ENCODE results near the gene MICALL2.

The MICALL2 gene

DNA sequence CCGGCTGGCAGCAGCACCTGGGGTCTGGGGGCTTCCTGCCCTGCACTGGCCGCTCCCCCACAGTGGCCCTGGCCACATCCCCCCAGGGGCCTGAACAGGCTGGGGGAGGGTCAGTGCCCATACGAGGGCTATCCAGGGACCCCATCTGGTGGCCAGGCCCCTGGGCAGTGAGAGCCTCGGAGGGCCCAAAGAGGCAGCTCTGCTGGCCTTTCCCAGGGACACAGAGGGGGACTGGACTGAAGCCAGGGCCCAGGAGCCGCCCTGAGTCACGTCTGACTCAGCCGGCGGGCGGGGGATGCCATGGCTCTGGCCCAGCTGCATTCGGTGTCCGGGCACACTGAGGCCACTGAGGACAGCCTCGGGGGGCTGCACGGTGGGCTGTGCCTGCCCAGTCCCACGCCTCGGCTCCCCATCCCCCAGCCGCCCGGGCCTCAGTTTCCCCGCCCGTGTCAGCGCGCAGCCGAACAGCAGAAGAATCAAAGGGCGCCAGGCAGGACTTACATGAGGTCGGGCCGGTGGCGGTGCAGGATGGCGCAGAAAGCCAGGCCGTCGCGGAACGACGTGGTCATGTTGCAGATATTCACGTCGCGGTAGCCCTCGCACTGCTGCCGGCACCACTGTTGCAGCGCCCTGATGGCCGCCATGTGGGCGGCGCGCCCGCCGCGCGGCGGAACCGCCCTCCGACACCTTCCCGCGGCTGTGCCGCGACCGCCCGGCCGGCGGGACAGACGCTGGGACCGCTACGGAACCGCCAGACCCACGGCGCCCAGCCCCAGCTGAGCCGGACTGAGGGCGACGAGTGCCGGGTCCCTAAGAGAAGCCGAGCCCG is at the start of gene MICALL2:
Gene MICALL2 (minus strand): TSS at position 788 of the 829 bp plus-strand sequence. CDS start 144 bp downstream, at position 644.
- H3K27me3 ChIP-seq (ENCODE audit: insufficient read depth, low read depth) = peaks cover 41% of the 10 kb centered on the region; the same call in 1 of the 2 replicates
- peaks cover 14% of the 10 kb centered on the region for H3K4me1 ChIP-seq (ENCODE audit: low read depth, poor library complexity, severe bottlenecking)
- no peak within 1 kb of the TSS for H3K4me3 ChIP-seq (IDR thresholded peaks at IDR 0.05; ENCODE audit: insufficient read depth, low read depth, low read length)
- TF ChIP-seq, protein P1, sequence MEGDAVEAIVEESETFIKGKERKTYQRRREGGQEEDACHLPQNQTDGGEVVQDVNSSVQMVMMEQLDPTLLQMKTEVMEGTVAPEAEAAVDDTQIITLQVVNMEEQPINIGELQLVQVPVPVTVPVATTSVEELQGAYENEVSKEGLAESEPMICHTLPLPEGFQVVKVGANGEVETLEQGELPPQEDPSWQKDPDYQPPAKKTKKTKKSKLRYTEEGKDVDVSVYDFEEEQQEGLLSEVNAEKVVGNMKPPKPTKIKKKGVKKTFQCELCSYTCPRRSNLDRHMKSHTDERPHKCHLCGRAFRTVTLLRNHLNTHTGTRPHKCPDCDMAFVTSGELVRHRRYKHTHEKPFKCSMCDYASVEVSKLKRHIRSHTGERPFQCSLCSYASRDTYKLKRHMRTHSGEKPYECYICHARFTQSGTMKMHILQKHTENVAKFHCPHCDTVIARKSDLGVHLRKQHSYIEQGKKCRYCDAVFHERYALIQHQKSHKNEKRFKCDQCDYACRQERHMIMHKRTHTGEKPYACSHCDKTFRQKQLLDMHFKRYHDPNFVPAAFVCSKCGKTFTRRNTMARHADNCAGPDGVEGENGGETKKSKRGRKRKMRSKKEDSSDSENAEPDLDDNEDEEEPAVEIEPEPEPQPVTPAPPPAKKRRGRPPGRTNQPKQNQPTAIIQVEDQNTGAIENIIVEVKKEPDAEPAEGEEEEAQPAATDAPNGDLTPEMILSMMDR (conservative IDR thresholded peaks at IDR 0.05; ENCODE audit: low read depth, low read length) = no peak
- H3K27ac ChIP-seq = no peak within 1 kb of the TSS
- no peaks in the 10 kb centered on the region for H3K79me2 ChIP-seq (ENCODE audit: insufficient read depth, low read depth)
- H2AFZ ChIP-seq (ENCODE audit: low read depth) = peak within 1 kb of the TSS; percentile 90
- H4K20me1 ChIP-seq (ENCODE audit: insufficient read depth) = no peaks in the 10 kb centered on the region
- peak within 1 kb of the TSS; percentile 92 for H3K4me2 ChIP-seq
- H3K9ac ChIP-seq = peak within 1 kb of the TSS; percentile 13; the same call in 1 of the 2 replicates
- no peaks in the 10 kb centered on the region for H3K36me3 ChIP-seq (ENCODE audit: insufficient read depth)

DNA sequence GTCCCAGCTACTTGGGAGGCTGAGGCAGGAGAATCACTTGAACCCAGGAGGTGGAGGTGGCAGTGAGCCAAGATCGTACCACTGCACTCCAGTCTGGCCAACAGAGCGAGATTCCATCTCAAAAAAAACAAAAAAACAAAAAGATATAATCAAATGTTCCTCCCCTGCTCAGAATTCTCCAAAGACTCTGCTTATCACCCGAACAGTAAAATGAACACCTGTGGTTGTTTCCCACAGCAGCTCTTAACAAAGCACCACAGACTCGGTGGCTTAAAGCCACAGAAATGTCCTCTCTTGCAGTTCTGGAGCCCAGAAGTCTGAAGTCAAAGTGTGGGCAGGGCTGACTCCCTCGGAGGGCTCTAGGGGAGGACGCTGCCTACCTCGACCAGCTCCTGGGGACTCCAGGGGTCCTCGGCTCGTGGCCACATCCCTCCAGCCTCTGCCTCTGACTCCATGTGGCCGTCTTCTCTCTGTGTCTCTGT is 49.0 kb upstream of the MICALL2 start:
- Histone ChIP-seq H3K36me3 (ENCODE audit: insufficient read depth) (no peaks in the 10 kb centered on the region), H3K27me3 (ENCODE audit: insufficient read depth, low read depth) (no peaks in the 10 kb centered on the region), H3K4me3 (IDR thresholded peaks at IDR 0.05; ENCODE audit: insufficient read depth, low read depth, low read length) (no peak overlapping the region), H3K9ac (no peak overlapping the region), H2AFZ (ENCODE audit: low read depth) (no peak overlapping the region), H3K4me2 (peak overlapping the region; percentile 31), H3K79me2 (ENCODE audit: insufficient read depth, low read depth) (peaks cover 7% of the 10 kb centered on the region), H3K4me1 (ENCODE audit: low read depth, poor library complexity, severe bottlenecking) (peaks cover 12% of the 10 kb centered on the region), H4K20me1 (ENCODE audit: insufficient read depth) (no peaks in the 10 kb centered on the region), H3K27ac (peak overlapping the region; percentile 27; the same call in 1 of the 2 replicates)
- TF ChIP-seq, protein P1 (conservative IDR thresholded peaks at IDR 0.05; ENCODE audit: low read depth, low read length) = no peak

DNA sequence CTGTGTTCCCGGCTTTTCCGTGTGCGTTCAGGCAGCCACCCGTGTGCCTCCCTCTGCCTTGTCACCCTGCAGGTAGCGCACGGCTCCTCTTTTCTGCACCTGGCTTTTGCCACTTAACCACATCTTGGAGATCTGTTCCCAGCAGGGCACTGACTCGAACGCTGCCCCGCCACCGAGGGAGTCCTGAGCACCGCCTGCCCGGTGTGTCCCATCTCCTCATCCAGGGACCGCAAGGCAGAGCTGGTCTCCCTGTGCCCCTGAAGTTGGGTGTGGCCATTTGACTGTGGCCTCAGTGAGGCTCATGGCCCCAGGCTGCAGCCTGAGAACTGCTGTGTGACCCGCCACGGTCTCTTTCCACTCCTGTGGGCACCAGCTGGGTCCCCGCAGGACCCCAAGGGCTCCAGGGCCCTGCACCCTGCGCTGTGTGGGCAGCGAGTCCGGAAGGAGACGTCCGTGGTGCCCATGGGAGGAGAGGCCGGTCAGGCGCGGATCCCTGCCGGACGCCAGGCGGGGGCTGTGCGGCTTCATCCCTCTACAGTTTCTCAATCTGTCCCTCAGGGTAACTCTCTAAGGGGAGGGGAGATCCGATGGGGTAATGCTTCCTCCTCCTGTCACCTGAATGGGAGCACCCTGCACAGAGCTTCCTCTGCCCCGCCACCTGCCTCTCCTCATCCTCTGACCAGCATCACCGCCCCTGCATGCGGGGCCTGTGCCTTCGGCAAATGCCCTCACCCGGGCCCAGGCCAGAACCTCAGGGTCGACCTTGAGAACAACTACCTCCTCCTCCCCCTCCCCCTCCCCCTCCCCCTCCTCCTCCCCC is 46.7 kb upstream of the MICALL2 start:
- H3K27me3 ChIP-seq (ENCODE audit: insufficient read depth, low read depth) = no peaks in the 10 kb centered on the region
- TF ChIP-seq, protein P1 (conservative IDR thresholded peaks at IDR 0.05; ENCODE audit: low read depth, low read length) = no peak
- H3K27ac ChIP-seq = no peak overlapping the region
- H3K9ac ChIP-seq = no peak overlapping the region
- H4K20me1 ChIP-seq (ENCODE audit: insufficient read depth) = no peaks in the 10 kb centered on the region
- H3K4me2 ChIP-seq = no peak overlapping the region
- H3K79me2 ChIP-seq (ENCODE audit: insufficient read depth, low read depth) = peaks cover 28% of the 10 kb centered on the region
- H3K36me3 ChIP-seq (ENCODE audit: insufficient read depth) = 0 out of 2 replicates have a peak, but pooled peaks cover 3% of the 10 kb centered on the region
- H3K4me1 ChIP-seq (ENCODE audit: low read depth, poor library complexity, severe bottlenecking) = peaks cover 18% of the 10 kb centered on the region
- H3K4me3 ChIP-seq (IDR thresholded peaks at IDR 0.05; ENCODE audit: insufficient read depth, low read depth, low read length) = no peak overlapping the region
- H2AFZ ChIP-seq (ENCODE audit: low read depth) = no peak overlapping the region

Measured in KMS-11 (cell line).